HepG2 (cell line): ENCODE measurements around the gene CD3G. TPM values are rescaled to one million over a fixed set of nuclear protein-coding genes. Genes with fewer than 3 reads are reported as not detected.

ENCODE experiments used
- ATAC-seq: fragments of 200-7000 bp; cut with Tn5 transposase; 3 replicates; pipeline ENCODE4 v1.9.1; 2020; ENCODE audit warnings: mild to moderate bottlenecking, moderate library complexity
- BruUV-seq: library from RNA; stranded (reverse); fragments of 400-500 nt; replicated peaks from 2 replicates; lab custom pipeline; 2021; lab: Mats Ljungman, UMichigan
- CTCF ChIA-PET: fragments of 300-600 bp; formaldehyde crosslinking; extraction: SDS; loops from one replicate; lab custom pipeline; 2021; ENCODE audit warnings: low total read pairs, inconsistent platforms, low intra/inter-chr PET ratio; lab: Yijun Ruan, JAX
- POLR2A ChIA-PET: fragments of 350-600 bp; sonication (Branson Sonifier 250); formaldehyde crosslinking; loops from one replicate; lab custom pipeline; 2020; ENCODE audit warnings: antibody characterized with exemption, inconsistent platforms; lab: Yijun Ruan, JAX
- DNase-seq: peaks from one replicate; pipeline ENCODE4 v3.0.0-alpha.2; 2015; ENCODE audit warnings: low spot score
- FAIRE-seq: peaks from 3 replicates; lab custom pipeline; 2011; peaks lifted over from hg19 to GRCh38; lab: Jason Lieb, UNC
- H2AFZ ChIP-seq: one replicate; pipeline ENCODE4 v1.6.1; 2011; ENCODE audit warnings: low read length, inconsistent platforms
- H3K27ac ChIP-seq: fragments of 300-600 bp; 3 replicates; pipeline ENCODE4 v1.8.0; 2011; ENCODE audit warnings: mixed run types, mild to moderate bottlenecking, mixed read lengths, low read length, inconsistent platforms; ENCODE audit not compliant: insufficient read depth; ENCODE audit errors: extremely low read length
- H3K27me3 ChIP-seq, 2 experiments: fragments of 200-600 bp in 1 of 2; 2 replicates in 1 of 2; 3 replicates in 1 of 2; pipeline versions ENCODE4 v1.6.0 to v1.8.0; 2011; ENCODE audit warnings: low read length in 2 of 2, mild to moderate bottlenecking in 2 of 2, moderate library complexity in 2 of 2, inconsistent platforms in 1 of 2; ENCODE audit not compliant: insufficient read depth in 2 of 2, control insufficient read depth in 1 of 2
- H3K36me3 ChIP-seq, 2 experiments: fragments of 200-600 bp in 1 of 2; replicated peaks in 1 of 2; 2 replicates in 1 of 2; 3 replicates in 1 of 2; pipeline versions ENCODE4 v1.5.1 to v1.8.0; 2011; ENCODE audit warnings: low read length in 2 of 2, inconsistent platforms in 1 of 2; ENCODE audit not compliant: insufficient read depth in 2 of 2, control insufficient read depth in 1 of 2
- H3K4me1 ChIP-seq: 2 replicates; pipeline ENCODE4 v1.5.1; 2012; ENCODE audit warnings: low read length, inconsistent platforms; ENCODE audit not compliant: insufficient read depth
- H3K4me2 ChIP-seq: 2 replicates; pipeline ENCODE4 v1.6.0; 2011; ENCODE audit warnings: low read depth, low read length, inconsistent platforms
- H3K4me3 ChIP-seq, 3 experiments: fragments of 200-600 bp in 1 of 3; sonication (generic), shearing (Covaris generic) in 1 of 3; replicated peaks in 1 of 3; 2 replicates each; pipeline ENCODE4 v1.5.1; 2011 to 2016; ENCODE audit warnings: low read length in 3 of 3, inconsistent platforms in 2 of 3, low read depth in 2 of 3, mild to moderate bottlenecking in 2 of 3, control low read depth in 1 of 3, mixed read lengths in 1 of 3; ENCODE audit not compliant: insufficient read depth in 1 of 3
- H3K79me2 ChIP-seq: one replicate; pipeline ENCODE4 v1.6.1; 2011; ENCODE audit warnings: low read length, inconsistent platforms; ENCODE audit not compliant: insufficient read depth
- H3K9ac ChIP-seq: 2 replicates; pipeline ENCODE4 v1.6.0; 2011; ENCODE audit warnings: mild to moderate bottlenecking, low read depth, low read length, inconsistent platforms; ENCODE audit not compliant: insufficient read depth
- H3K9me3 ChIP-seq: 2 replicates; pipeline ENCODE4 v1.5.1; 2012; ENCODE audit warnings: mild to moderate bottlenecking, low read length
- H4K20me1 ChIP-seq: 2 replicates; pipeline ENCODE4 v1.6.0; 2011; ENCODE audit warnings: inconsistent platforms, mild to moderate bottlenecking, low read length, moderate library complexity; ENCODE audit not compliant: insufficient read depth
- ETV5 ChIP-seq: IDR thresholded peaks from 2 replicates; pipeline ENCODE4 v1.6.1; 2018; ENCODE audit warnings: missing biosample characterization, missing genetic modification reagents, inconsistent platforms, borderline replicate concordance
- GMEB1 ChIP-seq: sonication (generic); formaldehyde crosslinking; IDR thresholded peaks from 2 replicates; pipeline ENCODE4 v1.5.1; 2020; ENCODE audit warnings: missing genetic modification reagents, mild to moderate bottlenecking, borderline replicate concordance
- HDAC6 ChIP-seq: fragments of 200-600 bp; sonication (generic); IDR thresholded peaks from 2 replicates; pipeline ENCODE4 v1.7.0; 2017; ENCODE audit warnings: mild to moderate bottlenecking, antibody characterized with exemption, low read length, low read depth
- SNAI1 ChIP-seq: sonication (generic); formaldehyde crosslinking; IDR thresholded peaks from 2 replicates; pipeline ENCODE4 v1.5.0; 2020; ENCODE audit warnings: mild to moderate bottlenecking, missing genetic modification reagents, borderline replicate concordance
- SNAPC4 ChIP-seq: sonication (generic); formaldehyde crosslinking; IDR thresholded peaks from 2 replicates; pipeline ENCODE4 v1.4.0; 2020; ENCODE audit warnings: mild to moderate bottlenecking, missing genetic modification reagents
- THAP11 ChIP-seq: IDR thresholded peaks from 2 replicates; pipeline ENCODE4 v1.6.1; 2016; ENCODE audit warnings: missing biosample characterization, missing genetic modification reagents
- USF2 ChIP-seq, 2 experiments: sonication (generic) in 1 of 2; formaldehyde crosslinking in 1 of 2; IDR thresholded peaks; 2 replicates each; pipeline versions ENCODE4 v1.5.1 to v1.6.1; 2011 to 2020; ENCODE audit warnings: borderline replicate concordance in 1 of 2, low read depth in 1 of 2, low read length in 1 of 2, mild to moderate bottlenecking in 1 of 2, missing genetic modification reagents in 1 of 2, moderate library complexity in 1 of 2
- YEATS4 ChIP-seq: sonication (generic); formaldehyde crosslinking; IDR thresholded peaks from 2 replicates; pipeline ENCODE4 v1.4.0; 2020; ENCODE audit warnings: missing genetic modification reagents, borderline replicate concordance
- ZGPAT ChIP-seq: IDR thresholded peaks from 2 replicates; pipeline ENCODE4 v1.6.1; 2016; ENCODE audit warnings: mild to moderate bottlenecking
- ZNF335 ChIP-seq: sonication (generic); formaldehyde crosslinking; IDR thresholded peaks from 2 replicates; pipeline ENCODE4 v1.4.0; 2020; ENCODE audit warnings: missing genetic modification reagents
- ZNF747 ChIP-seq: sonication (generic); formaldehyde crosslinking; IDR thresholded peaks from 2 replicates; pipeline ENCODE4 v1.8.1; 2023; ENCODE audit warnings: missing genetic modification reagents, mild to moderate bottlenecking, borderline replicate concordance
- WGBS: methylation state at CpG from one replicate; pipeline ENCODE4 v1.1.6; 2017; ENCODE audit warnings: low lambda C conversion rate; 5-methylcytosine and 5-hydroxymethylcytosine counted together
- in situ Hi-C: cut with HindIII; loops from 2 replicates; pipeline ENCODE4 v1.10.0; 2017; ENCODE audit warnings: low pct_unique_long_range_greater_than_20kb; ENCODE audit not compliant: extremely low pct_ligation_motif_present
- intact Hi-C: fragments of 100-400 bp; cut with micrococcal nuclease; formaldehyde crosslinking; loops from one replicate; pipeline ENCODE4 v1.10.0; 2022; ENCODE audit not compliant: unreplicated experiment
- polyA plus RNA-seq, 8 experiments: library from polyadenylated mRNA; depleted of rRNA in 3 of 8; stranded (reverse) in 7 of 8; unstranded in 1 of 8; fragments of >200 nt; fragmentation: Illumina TruSeq in 4 of 8; extraction: Trizol in 4 of 8; gene quantifications; 2 replicates each; pipeline versions ENCODE4 v1.2.1 to v1.2.3, GENCODE V29; 2011 to 2016; ENCODE audit warnings: low read depth in 4 of 8, missing spikeins in 1 of 8, mixed read lengths in 1 of 8; ENCODE audit not compliant: insufficient read depth in 1 of 8
- total RNA-seq, 5 experiments: library from RNA; depleted of rRNA; stranded (reverse); fragments of >200 nt; fragmentation: Illumina TruSeq; extraction: Trizol; gene quantifications; 2 replicates each; pipeline ENCODE4 v1.2.3, GENCODE V29; 2016; ENCODE audit warnings: low read depth in 1 of 5

Gene CD3G
- total and polyA plus RNA-seq, 2 of the 13 experiments (the other 11 are each of a cell fraction or from before 2014, with no cell fraction given), result not detected

- H3K79me2 ChIP-seq, result peaks cover 45% of the 10 kb centered on the region
- peak within 1 kb of the TSS; percentile 96 for H2AFZ ChIP-seq
- peaks cover 0 to 16% of the 10 kb centered on the region in 2 experiments; a peak in 3 of 5 replicates for H3K36me3 ChIP-seq
- peaks cover 40% of the 10 kb centered on the region for H3K4me1 ChIP-seq
- H3K27me3 ChIP-seq, result no peaks in the 10 kb centered on the region; a peak in 1 of 5 replicates
- no TSS peak for BruUV-seq
- 0% methylated on average over 37 of the region's 51 CpGs for whole genome bisulfite sequencing
- H3K4me2 ChIP-seq, result peak within 1 kb of the TSS; percentile 85
- in situ Hi-C loops, result no loop called here
- peak; percentile 83 for ATAC-seq
- peak within 1 kb of the TSS; percentile 91 for H3K9ac ChIP-seq
- ChIA-PET POLR2A (interaction anchor here (1.2 to 1.9 kb wide), 3 partner anchors 34 to 220 kb away, joined by 3 to 20 read pairs (median 4); partner anchors contain the start of gene KMT2A), CTCF (no interaction called here)
- H3K4me3 ChIP-seq, result peak within 1 kb of the TSS; percentile 91 to 97 (median 95)
- DNase-seq, result peak; percentile 82
- intact Hi-C loops, result loop anchor here (2.0 kb wide), 2 partner anchors 33 to 87 kb away; no protein-coding TSS in a partner anchor
- FAIRE-seq, result peak; percentile 87
- peak within 1 kb of the TSS; percentile 90 for H3K27ac ChIP-seq
- H4K20me1 ChIP-seq, result peaks cover 16% of the 10 kb centered on the region
- H3K9me3 ChIP-seq, result no peaks in the 10 kb centered on the region
- peak; percentile 100; the same call in 1 of the 2 replicates for TF ChIP-seq HDAC6
- TF ChIP-seq SNAI1 (CRISPR knock-in tag), result peak; percentile 77; the same call in 1 of the 2 replicates
- peak; percentile 80 for TF ChIP-seq THAP11
- TF ChIP-seq ZGPAT (CRISPR knock-in tag), result peak; percentile 65
- TF ChIP-seq GMEB1 (CRISPR knock-in tag), result peak; percentile 75
- TF ChIP-seq SNAPC4 (CRISPR knock-in tag), result peak; percentile 85
- peak; percentile 62 for TF ChIP-seq ETV5 (CRISPR knock-in tag)
- TF ChIP-seq ZNF335, result peak; percentile 100
- peak; percentile 15; the same call in 1 of the 2 replicates for TF ChIP-seq YEATS4
- TF ChIP-seq ZNF747 (CRISPR knock-in tag), result 0 out of 2 replicates have a peak, but pooled peaks have one; percentile 37
- no peak for TF ChIP-seq USF2 (IDR thresholded peaks at IDR 0.05; ENCODE audit: low read depth, low read length)
- peak; percentile 40; the same call in 1 of the 2 replicates for TF ChIP-seq USF2 (CRISPR knock-in tag; IDR thresholded peaks at IDR 0.05; ENCODE audit: borderline replicate concordance)
Observed at GRCh38 chr11:118401151-118401879, 57.2 kb downstream of the CD3G start, which contains the start of gene ATP5MG. TSS of gene ATP5MG (plus strand) at chr11:118401606. CDS start at chr11:118401666, 60 bp downstream.
